NCI-H2196 treated with DMSO at 0.1 percent for 48 hours (cell line): ENCODE data around the gene GPR31.
"Not testable (repeated sequence)": the region's sequence is repeated elsewhere in the genome, so short reads cannot be mapped to it uniquely, and the experiment has no call there.

Experiments used
- DNase-seq: peaks from one replicate; lab custom pipeline; 2025; ENCODE audit not compliant: unreplicated experiment; lab: John Stamatoyannopoulos, UW

The GPR31 gene

GRCh38 chr6:167167699-167168098, 9.9 kb upstream of the GPR31 start:
- not testable (repeated sequence) for DNase-seq

- DNase-seq = no peak
These were observed 8.2 kb upstream of the GPR31 start for GRCh38 chr6:167165858-167166471.

GRCh38 chr6:167164261-167164660, 6.5 kb upstream of the GPR31 start:
- no peak for DNase-seq

GRCh38 chr6:167163476-167164011, 5.8 kb upstream of the GPR31 start:
- DNase-seq = no peak

GRCh38 chr6:167162591-167162990, 4.8 kb upstream of the GPR31 start:
- DNase-seq = no peak

GRCh38 chr6:167161851-167162467, 4.2 kb upstream of the GPR31 start:
- no peak for DNase-seq

- no peak for DNase-seq
These were observed 366 bp downstream of the GPR31 start for GRCh38 chr6:167157414-167157813.

- DNase-seq = no peak
These were observed 2.9 kb downstream of the GPR31 start for GRCh38 chr6:167154895-167155294.

- no peak for DNase-seq
These were observed 3.5 kb downstream of the GPR31 start for GRCh38 chr6:167154291-167154690.

GRCh38 chr6:167153521-167153959, 4.2 kb downstream of the GPR31 start:
- DNase-seq = no peak

- DNase-seq = no peak
These were observed 4.9 kb downstream of the GPR31 start for GRCh38 chr6:167152862-167153261.

- DNase-seq = no peak
These were observed 6.1 kb downstream of the GPR31 start for GRCh38 chr6:167151648-167152047.

- DNase-seq = no peak
These were observed 6.7 kb downstream of the GPR31 start for GRCh38 chr6:167150941-167151549.

GRCh38 chr6:167148997-167149396, 8.8 kb downstream of the GPR31 start:
- DNase-seq = no peak

GRCh38 chr6:167148021-167148420, 9.8 kb downstream of the GPR31 start:
- no peak for DNase-seq

- no peak for DNase-seq
These were observed 10.8 kb downstream of the GPR31 start for GRCh38 chr6:167146977-167147376.

GRCh38 chr6:167146135-167146534, 11.6 kb downstream of the GPR31 start:
- no peak for DNase-seq

- DNase-seq = no peak
These were observed 12.3 kb downstream of the GPR31 start for GRCh38 chr6:167145461-167145860.

- no peak for DNase-seq
These were observed 14.7 kb downstream of the GPR31 start for GRCh38 chr6:167143041-167143440.

- no peak for DNase-seq
These were observed 15.4 kb downstream of the GPR31 start for GRCh38 chr6:167142433-167142761.

- DNase-seq = no peak
These were observed 15.9 kb downstream of the GPR31 start for GRCh38 chr6:167141667-167142432.
